ENCODE data around the gene ANKHD1.

- TF ChIP-seq POLR2A (IDR thresholded peaks at IDR 0.05; ENCODE audit: low read length) = no peak
- TF ChIP-seq GATA1 (IDR thresholded peaks at IDR 0.05; ENCODE audit: low read depth, low read length) = no peak
These were observed 66.6 kb downstream of the ANKHD1 start for GRCh38 chr5:140468188-140468587.

Measured in erythroblast (primary cell).